MG63 (cell line): Measurements from ENCODE around the gene DNLZ. TPM values are rescaled to one million over a fixed set of nuclear protein-coding genes. Genes with fewer than 3 reads are reported as not detected.
A peak's percentile ranks its signal among the peaks of the same experiment; 100 is the strongest.
"Not testable (repeated sequence)": the region's sequence is repeated elsewhere in the genome, so short reads cannot be mapped to it uniquely, and the experiment has no call there.

Source experiments
- DNase-seq: peaks from one replicate; pipeline ENCODE4 v3.0.0-alpha.2; 2020
- H3K27me3 ChIP-seq: fragments of 250-450 bp; sonication (Bioruptor Pico); 2 replicates; pipeline ENCODE4 v1.5.1; 2020; ENCODE audit warnings: mild to moderate bottlenecking, moderate library complexity
- H3K36me3 ChIP-seq: fragments of 250-450 bp; sonication (Bioruptor Pico); 2 replicates; pipeline ENCODE4 v1.5.1; 2020; ENCODE audit warnings: mild to moderate bottlenecking, moderate library complexity
- H3K4me3 ChIP-seq: fragments of 250-450 bp; sonication (Bioruptor Pico); 2 replicates; pipeline ENCODE4 v1.5.1; 2020; ENCODE audit warnings: mild to moderate bottlenecking, moderate library complexity
- H3K9me3 ChIP-seq: fragments of 250-450 bp; sonication (Bioruptor Pico); 2 replicates; pipeline ENCODE4 v1.5.1; 2020; ENCODE audit warnings: mild to moderate bottlenecking, moderate library complexity
- total RNA-seq: library from RNA; depleted of rRNA; stranded (reverse); fragments of >200 nt; shearing (Covaris generic); gene quantifications from 2 replicates; pipeline ENCODE4 v1.2.3, GENCODE V29; 2014; ENCODE audit warnings: low replicate concordance

The DNLZ gene
- total RNA-seq, 1 experiment from 2014 or later, result 47.9 TPM

DNA sequence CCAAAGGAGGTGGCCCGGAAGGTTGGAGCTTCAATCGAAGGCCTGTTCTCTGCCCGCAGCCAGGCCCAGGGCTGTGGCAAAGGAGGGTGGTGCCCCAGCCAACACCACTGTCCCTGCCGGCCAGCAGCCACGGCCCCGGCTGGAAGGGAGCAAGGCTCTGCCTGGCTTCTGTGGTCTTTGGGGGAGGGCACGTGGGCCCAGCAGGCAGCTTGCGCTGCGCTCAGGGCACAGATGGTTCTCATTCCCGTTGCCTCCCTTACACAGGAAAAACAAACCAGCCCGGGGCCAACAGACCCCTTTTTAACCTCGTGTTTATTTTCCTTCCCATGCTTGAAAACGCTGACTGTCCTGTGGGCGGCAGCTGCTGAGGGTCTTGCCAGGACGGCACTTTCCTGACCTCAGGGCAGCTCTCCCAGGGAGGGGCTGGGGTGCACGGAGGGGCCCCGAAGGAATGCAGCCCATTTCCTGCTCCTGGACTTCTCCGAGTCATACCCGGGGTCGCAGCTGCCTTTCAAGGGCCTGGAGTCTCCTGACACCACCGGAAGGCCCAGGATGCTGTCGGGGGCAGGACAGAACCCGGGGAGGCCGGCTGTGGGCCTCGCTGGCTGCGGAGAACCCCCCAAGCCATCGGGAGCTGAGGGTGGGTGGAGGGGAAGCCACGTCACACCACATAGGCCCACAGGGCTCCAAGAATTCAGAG, 37.3 kb downstream of the DNLZ start:
- Histone ChIP-seq H3K27me3 (no peaks in the 10 kb centered on the region), H3K36me3 (peaks cover 7% of the 10 kb centered on the region; the same call in 1 of the 2 replicates), H3K4me3 (peak overlapping the region; percentile 45), H3K9me3 (no peaks in the 10 kb centered on the region)
- DNase-seq, result peak; percentile 85

DNA sequence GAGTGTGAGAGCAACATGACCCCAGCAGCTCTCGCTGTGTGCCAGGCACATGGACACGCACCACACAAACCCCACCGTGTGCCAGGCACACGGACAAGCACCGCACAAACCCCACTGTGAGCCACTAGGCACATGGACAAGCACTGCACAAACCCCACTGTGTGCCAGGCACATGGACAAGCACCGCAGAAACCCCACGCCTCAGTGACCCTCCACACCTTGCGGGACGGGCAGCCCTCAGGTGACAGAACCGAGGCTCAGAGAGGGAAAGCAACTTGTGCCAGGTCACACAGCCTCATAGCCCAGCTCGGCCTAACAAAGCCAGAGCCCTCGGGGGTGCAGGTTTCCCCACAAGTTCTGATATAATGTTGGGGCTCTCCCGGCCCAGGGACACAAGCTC, 38.2 kb downstream of the DNLZ start:
- DNase-seq, result no peak
- H3K4me3 ChIP-seq, result no peak overlapping the region
- H3K9me3 ChIP-seq, result no peaks in the 10 kb centered on the region
- H3K27me3 ChIP-seq, result no peaks in the 10 kb centered on the region
- H3K36me3 ChIP-seq, result peaks cover 7% of the 10 kb centered on the region; the same call in 1 of the 2 replicates

DNA sequence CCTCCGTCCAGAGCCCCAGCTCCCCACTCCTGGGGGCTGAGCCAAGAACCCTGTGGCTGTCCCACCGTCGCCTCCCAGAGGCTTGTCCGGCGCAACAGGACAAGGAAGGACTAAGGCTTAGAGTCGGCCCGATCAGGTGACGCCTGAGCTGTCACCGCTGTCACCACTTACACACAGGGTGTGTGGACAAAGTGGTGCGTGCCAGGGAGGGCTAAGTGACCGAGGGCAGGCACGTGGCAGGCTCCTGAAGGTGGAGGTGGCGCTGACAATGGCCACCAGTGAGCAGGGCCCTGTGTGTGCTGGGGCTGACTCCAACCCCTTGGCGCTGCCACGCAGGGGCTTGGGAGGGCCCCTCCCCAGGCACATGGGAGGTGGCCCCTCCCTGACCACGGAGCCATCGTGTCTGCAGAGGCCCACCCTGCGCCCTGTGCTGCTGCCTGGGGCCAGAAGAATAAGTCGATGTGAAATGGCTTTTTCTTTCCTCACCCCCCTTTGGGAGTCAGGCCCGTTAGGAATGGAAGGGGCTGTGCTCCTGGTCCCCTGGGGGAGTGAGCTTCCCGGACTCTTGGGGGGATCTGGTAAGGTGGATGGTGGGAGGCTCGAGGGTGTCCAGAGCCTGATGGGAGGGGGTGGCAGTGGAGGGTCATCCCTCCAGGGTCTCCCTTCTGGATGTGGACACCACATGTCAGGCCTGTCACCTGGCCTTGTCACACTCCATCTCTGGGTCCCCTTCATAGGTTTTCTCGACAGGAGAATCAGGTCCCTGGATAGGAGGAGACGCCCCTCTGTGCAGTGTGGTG, 38.8 kb downstream of the DNLZ start:
- Histone ChIP-seq H3K4me3 (no peak overlapping the region), H3K36me3 (peaks cover 7% of the 10 kb centered on the region; the same call in 1 of the 2 replicates), H3K27me3 (no peaks in the 10 kb centered on the region), H3K9me3 (no peaks in the 10 kb centered on the region)
- DNase-seq, result no peak

DNA sequence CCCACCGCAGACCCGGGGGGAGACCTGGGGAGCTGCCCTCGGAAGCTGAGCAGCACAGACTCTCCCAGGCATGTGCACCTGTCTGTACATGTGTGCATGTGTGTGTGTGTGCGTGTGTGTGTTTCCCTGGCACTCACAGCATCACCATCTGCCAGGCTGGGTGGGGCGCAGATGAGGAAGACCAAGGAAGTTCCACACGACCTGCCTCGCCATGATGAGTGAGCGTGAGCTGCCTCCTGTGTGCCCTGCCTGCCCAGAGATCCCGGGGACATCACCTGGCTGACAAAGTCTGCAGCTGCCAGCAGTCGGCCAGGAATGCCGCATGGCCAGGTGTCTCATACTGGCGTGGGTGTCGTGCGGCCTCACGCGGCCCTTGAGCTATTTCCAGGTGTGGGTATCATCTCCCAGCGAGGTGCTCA, 40.2 kb downstream of the DNLZ start:
- H3K9me3 ChIP-seq, result no peaks in the 10 kb centered on the region
- no peaks in the 10 kb centered on the region for H3K27me3 ChIP-seq
- DNase-seq, result no peak
- no peaks in the 10 kb centered on the region for H3K36me3 ChIP-seq
- no peak overlapping the region for H3K4me3 ChIP-seq

DNA sequence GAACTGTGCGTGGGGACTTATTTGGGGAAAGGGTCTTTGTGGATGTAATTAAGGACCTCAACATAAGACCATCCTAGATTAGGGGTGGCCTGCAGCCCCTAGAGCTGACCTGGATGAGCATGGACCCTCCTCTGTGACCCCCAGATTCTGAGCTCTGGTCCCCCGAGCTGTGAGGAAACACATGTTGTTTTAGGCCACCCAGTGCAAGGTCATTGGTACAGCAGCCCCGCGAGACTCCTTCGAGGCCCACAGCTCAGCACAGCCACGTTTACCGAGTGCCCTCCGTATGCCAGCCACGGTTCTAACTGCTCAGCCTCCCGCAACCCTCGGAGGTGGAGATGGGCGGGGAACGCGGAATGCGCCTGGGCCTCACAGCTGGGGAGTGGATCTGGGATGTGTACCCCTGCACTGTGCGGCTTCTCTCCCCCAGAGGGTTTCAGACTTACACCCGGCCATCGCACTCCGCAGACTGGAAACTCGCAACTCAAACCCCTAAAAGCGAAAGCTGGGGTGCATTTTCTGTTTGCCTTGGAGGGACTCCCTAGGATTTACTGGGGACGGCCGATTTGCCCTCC, 40.7 kb downstream of the DNLZ start:
- Histone ChIP-seq H3K27me3 (no peaks in the 10 kb centered on the region), H3K36me3 (no peaks in the 10 kb centered on the region), H3K9me3 (no peaks in the 10 kb centered on the region), H3K4me3 (no peak overlapping the region)
- no peak for DNase-seq

DNA sequence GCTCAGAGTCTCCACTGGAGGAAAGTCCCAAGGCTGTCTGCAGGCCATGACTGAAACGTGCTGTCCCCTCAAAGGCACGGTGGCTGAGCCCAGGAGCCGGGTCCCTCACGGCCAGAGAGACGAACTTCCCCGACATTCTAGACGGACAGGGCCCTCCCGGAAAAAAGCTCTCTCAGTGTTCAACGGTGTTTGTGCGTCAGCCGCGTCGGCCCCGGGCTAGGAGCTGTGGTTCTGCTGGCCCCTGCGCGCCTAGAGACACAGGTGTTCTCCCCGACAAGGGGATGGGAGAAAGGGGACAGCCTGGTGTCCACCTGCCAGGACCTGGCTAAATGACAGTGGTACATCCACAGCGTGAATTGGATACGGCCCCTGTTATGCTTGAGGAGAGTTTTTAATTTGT, 42.0 kb downstream of the DNLZ start:
- Histone ChIP-seq H3K4me3 (no peak overlapping the region), H3K27me3 (no peaks in the 10 kb centered on the region), H3K36me3 (no peaks in the 10 kb centered on the region), H3K9me3 (no peaks in the 10 kb centered on the region)
- no peak for DNase-seq

DNA sequence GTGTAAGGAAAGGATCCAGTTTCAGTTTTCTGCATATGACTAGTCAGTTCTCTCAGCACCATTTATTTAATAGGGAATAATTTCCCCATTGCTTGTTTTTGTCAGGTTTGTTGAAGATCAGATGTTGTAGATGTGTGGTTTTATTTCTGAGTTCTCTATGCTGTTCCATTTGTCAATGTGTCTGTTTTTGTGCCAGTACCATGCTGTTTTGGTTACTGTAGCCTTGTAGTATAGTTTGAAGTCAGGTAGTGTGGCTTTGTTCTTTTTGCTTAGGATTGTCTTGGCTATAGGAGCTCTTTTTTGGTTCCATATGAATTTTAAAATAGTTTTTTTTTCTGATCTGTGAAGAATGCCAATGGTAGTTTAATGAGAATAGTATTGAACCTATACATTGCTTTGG, 42.6 kb downstream of the DNLZ start:
- DNase-seq, H3K9me3 ChIP-seq, H3K27me3 ChIP-seq, H3K36me3 ChIP-seq, H3K4me3 ChIP-seq: not testable (repeated sequence)

DNA sequence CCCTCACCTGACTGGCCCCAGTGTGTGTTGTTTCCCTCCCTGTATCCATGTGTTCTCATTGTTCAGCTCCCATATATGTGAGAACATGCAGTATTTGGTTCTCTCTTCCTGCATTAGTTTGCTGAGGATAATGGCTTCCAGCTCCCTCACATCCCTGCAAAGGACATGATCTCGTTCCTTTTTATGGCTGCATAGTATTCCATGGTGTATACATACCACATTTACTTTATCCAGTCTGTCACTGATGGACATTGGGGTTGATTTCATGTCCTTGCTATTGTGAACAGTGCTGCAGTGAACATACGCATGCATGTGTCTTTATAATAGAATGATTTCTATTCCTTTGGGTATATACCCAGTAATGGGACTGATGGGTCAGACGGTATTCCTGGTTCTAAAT, 43.6 kb downstream of the DNLZ start:
- H3K9me3 ChIP-seq, H3K36me3 ChIP-seq, H3K27me3 ChIP-seq, DNase-seq, H3K4me3 ChIP-seq: not testable (repeated sequence)

DNA sequence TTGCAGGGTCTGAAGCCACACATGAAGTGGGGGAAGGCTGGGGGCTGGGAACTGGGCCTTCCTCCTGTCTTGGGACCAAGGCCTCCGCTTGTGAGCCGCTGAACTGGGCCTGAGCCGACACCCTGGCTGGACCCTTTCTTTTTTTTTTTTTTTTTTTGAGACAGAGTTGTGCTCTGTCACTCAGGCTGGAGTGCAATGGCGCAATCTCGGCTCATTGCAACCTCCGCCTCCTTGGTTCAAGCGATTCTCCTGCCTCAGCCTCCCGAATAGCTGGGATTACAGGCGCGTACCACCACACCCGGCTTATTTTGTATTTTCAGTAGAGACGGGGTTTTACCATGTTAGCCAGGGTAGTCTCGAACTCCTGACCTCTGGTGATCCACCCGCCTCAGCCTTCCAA, 44.3 kb downstream of the DNLZ start:
- not testable (repeated sequence) for H3K36me3 ChIP-seq, H3K9me3 ChIP-seq, H3K27me3 ChIP-seq, DNase-seq, H3K4me3 ChIP-seq

DNA sequence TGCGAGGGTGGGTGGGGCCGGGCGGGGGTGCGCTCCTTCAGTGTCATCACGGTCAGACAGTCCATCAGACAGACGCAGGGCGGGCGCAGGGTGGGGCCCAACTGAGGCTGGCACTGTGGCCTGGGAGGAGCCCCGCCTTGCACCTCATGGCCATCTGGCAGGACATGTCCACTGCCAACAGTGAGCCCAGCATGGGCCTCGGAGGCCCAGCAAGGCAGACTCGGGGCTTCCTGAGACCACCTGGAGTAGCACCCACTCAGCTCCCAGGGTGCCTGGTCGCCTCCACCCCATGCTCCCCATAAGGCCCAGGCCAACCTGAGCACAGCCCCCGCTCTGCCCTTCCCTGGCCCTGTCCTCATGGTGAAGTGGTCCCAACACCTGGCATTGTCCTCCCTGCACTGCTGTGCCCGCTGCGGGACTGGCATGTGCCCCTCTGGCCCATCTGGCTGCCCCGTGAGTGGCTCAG, 44.7 kb downstream of the DNLZ start:
- Histone ChIP-seq H3K27me3 (no peaks in the 10 kb centered on the region), H3K36me3 (no peaks in the 10 kb centered on the region), H3K9me3 (no peaks in the 10 kb centered on the region), H3K4me3 (no peak overlapping the region)
- DNase-seq, result no peak

DNA sequence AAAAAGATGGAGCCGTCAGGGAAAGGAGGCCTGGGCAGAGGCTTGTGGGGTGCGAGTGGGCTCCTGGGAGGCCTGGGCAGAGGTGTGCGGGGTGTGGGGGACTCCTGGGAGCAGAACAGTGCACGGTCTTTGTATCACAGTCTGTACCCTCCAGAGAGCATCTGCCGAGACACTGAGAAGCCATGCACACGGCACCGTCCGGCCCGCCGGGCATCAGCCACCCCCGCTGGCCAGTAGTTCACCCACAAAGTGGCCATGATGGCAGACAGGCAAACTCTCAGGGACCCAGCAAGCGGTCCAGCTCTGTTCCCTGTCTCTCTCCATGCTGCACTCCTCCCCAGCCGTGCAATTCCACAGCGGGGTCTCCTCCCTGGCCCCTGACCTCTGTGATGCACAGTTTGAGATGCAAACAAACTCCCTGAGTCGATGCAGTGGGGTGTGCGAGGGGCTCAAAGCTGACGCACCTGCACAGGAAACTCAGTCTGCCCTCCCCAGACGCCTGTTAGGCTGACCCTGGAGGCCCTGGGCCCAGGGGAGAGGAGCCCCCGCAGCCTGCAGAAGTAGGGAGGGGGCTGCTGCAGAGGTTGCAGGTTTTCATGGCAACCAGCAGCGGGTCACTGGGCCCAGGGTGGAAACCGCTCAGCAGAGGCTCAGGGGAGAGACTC, 45.3 kb downstream of the DNLZ start:
- Histone ChIP-seq H3K36me3 (no peaks in the 10 kb centered on the region), H3K9me3 (no peaks in the 10 kb centered on the region), H3K4me3 (no peak overlapping the region), H3K27me3 (no peaks in the 10 kb centered on the region)
- no peak for DNase-seq

DNA sequence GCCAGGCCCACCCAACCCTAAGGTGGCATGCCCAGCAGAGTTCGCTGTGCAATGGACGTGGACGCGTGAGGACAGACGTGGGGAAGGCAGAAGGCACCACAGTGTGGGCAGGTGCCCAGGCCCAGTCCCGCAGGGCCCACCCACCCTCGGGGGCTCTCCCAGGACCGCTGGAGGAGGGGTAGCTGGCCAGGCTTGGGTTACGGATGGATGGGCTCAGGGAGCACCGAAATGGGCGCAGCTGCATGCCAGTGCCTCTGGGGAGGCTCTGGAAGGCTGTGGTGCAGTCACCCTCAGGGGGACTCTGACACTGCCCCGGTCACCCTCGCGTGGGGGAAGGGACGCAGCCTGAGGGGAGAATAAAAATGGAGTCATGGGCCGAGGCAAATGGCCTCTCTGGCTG, 45.8 kb downstream of the DNLZ start:
- DNase-seq, result no peak
- Histone ChIP-seq H3K9me3 (no peaks in the 10 kb centered on the region), H3K27me3 (no peaks in the 10 kb centered on the region), H3K4me3 (no peak overlapping the region), H3K36me3 (no peaks in the 10 kb centered on the region)

DNA sequence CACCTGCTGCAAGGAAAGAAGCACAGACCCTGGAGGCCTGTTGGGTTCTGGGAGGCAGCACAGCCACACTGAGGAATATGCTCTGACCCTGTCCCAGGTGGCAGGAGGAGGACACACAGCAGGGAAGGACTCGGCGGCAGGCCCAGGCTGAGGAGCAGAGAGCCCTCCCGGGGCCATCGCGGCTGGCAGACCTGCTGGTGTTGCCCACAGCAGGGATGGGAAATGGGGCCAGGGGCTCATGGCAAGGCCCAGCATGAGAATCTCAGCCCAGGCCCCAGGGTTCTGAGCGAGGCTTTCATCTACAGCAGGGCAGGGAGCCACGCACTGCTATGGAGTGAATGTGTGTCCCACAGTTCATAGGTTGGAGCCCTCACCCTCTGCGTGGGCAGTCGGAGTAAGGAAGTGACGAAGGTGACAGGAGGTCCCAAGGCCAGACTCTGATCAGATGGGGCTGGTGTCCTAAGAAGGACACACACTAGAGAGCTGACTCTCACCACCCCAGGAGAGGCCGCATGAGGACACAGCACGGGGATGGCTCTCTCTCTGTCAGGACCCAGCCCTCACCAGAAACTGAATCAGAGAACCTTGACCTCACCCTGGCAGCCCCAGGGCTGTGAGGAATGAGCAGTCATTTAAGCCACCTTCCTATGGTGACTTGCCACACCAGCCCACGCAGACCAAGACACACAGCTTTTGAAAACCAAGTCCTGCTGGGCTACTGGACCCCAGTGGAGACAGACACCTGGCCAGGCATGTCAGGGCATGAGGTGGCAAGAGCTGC, 46.5 kb downstream of the DNLZ start:
- Histone ChIP-seq H3K4me3 (no peak overlapping the region), H3K36me3 (no peaks in the 10 kb centered on the region), H3K27me3 (no peaks in the 10 kb centered on the region), H3K9me3 (no peaks in the 10 kb centered on the region)
- DNase-seq, result no peak

DNA sequence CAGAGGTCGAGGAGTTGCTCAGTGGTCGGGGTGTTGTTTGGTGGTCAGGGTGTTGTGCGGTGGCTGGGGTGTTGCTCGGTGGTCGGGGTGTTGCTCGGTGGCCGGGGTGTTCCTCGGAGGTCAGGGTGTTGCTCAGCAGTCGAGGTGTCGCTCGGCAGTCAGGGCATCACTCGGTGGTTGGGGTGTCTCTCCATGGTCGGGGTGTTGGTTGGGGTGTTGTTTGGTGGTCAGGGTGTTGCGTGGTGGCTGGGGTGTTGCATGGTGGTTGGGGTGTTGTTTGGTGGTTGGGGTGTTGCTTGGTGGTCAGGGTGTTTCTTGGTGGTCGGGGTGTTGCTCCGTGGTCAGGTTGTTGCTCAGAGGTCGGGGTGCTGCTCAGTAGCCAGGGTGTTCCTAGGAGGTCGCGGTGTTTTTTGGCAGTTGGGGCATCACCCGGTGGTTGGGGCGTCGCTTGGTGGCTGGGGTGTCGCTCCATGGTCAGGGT, 47.2 kb downstream of the DNLZ start:
- DNase-seq, result no peak

DNA sequence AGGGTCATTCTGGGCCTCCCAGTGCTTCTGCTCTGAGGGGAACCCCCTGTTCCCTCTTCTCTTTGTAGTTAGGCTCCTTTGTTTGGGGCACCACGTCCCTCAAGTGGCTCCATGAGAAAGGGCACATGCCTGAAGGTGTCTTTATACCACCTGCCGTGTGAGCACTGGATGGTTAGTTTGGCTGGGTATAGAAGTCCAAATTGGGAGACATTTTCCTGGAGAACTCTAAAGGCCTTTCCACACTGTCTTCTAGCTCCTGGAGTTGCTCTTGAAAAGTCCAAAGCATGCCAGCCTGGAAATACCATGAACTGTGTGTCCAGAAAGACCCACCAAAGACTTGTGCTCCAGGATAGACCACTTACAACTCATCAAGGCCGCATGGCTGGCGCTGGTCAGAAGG, 48.6 kb downstream of the DNLZ start:
- Histone ChIP-seq H3K36me3 (no peaks in the 10 kb centered on the region), H3K4me3 (no peak overlapping the region), H3K9me3 (no peaks in the 10 kb centered on the region), H3K27me3 (no peaks in the 10 kb centered on the region)
- no peak for DNase-seq

More for the DNA sequence above, 47.2 kb downstream of the DNLZ start:
- no peaks in the 10 kb centered on the region for H3K27me3 ChIP-seq
- no peak overlapping the region for H3K4me3 ChIP-seq
- H3K36me3 ChIP-seq, result no peaks in the 10 kb centered on the region
- no peaks in the 10 kb centered on the region for H3K9me3 ChIP-seq

DNA sequence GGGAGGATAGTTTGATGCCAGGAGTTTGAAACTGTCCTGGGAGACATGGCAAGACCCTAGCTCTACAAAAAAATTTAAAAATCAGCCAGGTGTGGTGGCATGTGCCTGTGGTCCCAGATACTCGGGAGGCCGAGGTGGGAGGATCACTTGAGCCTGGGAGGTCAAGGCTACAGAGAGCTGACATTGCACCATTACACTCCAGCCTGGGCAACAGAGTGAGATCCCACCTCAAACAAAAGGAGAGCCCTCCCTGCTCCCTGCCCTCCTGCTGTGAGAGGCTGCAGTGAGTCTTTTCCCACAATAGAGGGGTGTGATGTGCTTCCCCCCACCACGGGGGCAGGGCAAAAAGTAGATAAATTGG, 49.5 kb downstream of the DNLZ start:
- Histone ChIP-seq H3K4me3 (no peak overlapping the region), H3K36me3 (no peaks in the 10 kb centered on the region), H3K27me3 (no peaks in the 10 kb centered on the region), H3K9me3 (no peaks in the 10 kb centered on the region)
- DNase-seq, result no peak
